GM12874 (cell line): ENCODE measurements around the gene SOCS7.

ENCODE experiments used
- TF ChIP-seq, protein P1 (sequence below): IDR thresholded peaks from 2 replicates; pipeline ENCODE4 v1.5.1; 2011; ENCODE audit warnings: low read depth, mild to moderate bottlenecking, control low read depth, low read length, moderate library complexity; ENCODE audit not compliant: insufficient read depth

SOCS7 gene

GRCh38 chr17:38324772-38325171, 26.9 kb upstream of the SOCS7 start:
- TF ChIP-seq, protein P1, sequence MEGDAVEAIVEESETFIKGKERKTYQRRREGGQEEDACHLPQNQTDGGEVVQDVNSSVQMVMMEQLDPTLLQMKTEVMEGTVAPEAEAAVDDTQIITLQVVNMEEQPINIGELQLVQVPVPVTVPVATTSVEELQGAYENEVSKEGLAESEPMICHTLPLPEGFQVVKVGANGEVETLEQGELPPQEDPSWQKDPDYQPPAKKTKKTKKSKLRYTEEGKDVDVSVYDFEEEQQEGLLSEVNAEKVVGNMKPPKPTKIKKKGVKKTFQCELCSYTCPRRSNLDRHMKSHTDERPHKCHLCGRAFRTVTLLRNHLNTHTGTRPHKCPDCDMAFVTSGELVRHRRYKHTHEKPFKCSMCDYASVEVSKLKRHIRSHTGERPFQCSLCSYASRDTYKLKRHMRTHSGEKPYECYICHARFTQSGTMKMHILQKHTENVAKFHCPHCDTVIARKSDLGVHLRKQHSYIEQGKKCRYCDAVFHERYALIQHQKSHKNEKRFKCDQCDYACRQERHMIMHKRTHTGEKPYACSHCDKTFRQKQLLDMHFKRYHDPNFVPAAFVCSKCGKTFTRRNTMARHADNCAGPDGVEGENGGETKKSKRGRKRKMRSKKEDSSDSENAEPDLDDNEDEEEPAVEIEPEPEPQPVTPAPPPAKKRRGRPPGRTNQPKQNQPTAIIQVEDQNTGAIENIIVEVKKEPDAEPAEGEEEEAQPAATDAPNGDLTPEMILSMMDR: no peak

GRCh38 chr17:38325221-38325851, 26.3 kb upstream of the SOCS7 start:
- TF ChIP-seq, protein P1: no peak

- TF ChIP-seq, protein P1: no peak
These were observed 24.4 kb upstream of the SOCS7 start for GRCh38 chr17:38326996-38327792.

DNA sequence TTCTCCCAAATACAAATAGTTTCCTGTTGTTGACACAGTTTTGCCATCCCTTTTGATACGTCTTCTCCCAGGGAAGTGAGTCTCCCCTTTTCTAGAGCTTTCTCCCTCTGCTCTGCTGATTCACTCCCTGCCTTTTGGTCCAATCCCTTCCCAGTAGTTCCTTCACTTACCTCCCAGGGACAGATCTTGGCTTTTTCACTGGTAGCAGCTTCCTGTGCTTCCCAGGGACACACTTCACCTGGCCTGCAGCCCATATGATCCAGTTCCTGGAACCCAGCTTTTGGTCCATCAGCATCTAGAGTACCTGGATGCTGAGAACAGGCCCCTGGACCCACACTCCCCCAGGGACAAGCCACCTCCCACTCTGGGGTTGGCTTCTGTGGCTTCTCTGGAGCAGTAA, 23.7 kb upstream of the SOCS7 start:
- TF ChIP-seq, protein P1: no peak

- TF ChIP-seq, protein P1: no peak
These were observed 23.0 kb upstream of the SOCS7 start for GRCh38 chr17:38328620-38329019.

- TF ChIP-seq, protein P1: no peak
These were observed 22.4 kb upstream of the SOCS7 start for GRCh38 chr17:38329284-38329683.

DNA sequence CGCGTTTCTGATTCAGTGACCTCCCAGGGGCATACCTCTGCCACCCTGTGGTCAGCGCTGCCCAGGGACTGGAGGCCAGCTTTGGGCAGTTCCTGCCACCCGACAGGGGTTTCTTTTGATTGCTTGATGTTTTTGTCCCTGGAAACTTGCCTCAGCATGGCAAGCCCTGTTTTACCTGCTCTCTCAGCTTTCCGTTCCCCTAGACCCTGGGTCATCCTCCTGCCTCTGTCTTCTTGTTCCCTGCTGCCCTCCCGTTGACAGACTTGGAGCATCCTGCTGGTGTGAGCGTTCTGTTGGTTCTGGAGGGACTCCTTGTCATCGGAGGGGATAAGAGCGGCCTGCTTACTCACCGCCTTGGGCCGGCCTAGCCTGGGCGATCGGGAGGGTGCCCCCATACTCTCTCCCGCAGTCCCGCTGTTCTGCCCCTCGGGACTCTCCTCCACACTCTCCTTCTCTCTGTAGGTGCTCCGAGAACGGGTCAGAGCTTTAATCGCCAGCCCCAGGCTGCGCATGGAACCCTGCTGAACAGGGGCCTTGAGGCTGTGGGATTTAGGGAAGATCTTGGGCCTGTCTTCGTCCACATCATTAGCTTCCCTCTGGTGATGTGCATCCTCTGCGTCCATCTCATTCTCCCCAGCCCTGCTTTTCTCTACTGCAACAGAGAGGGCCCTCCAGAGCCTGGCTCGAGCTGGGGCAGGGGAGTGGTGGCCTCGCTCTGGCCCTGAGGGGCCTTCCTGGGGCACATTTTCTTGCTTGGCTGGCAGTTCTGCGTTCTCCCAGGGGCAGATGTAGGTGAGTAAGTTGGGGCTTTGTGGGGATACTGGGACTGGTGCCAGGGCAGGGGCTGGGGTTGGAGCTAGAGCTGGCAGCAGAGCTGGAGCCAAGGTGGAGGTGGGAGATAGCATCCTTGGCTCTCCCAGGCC, 21.6 kb upstream of the SOCS7 start:
- TF ChIP-seq, protein P1: no peak
